Esophagus squamous epithelium (tissue), 5 donors: Measurements from ENCODE around the gene ANKRD13B. TPM values are rescaled to one million over a fixed set of nuclear protein-coding genes. Genes with fewer than 3 reads are reported as not detected.
A peak's percentile ranks its signal among the peaks of the same experiment; 100 is the strongest.

ENCODE experiments used
- DNase-seq: peaks from one replicate; lab custom pipeline; 2025; lab: John Stamatoyannopoulos, UW
- H3K27ac ChIP-seq, 4 donors: fragments of 200-600 bp; sonication (generic); one replicate each; pipeline ENCODE4 v1.5.1; 2016 to 2019; ENCODE audit warnings: mild to moderate bottlenecking in 1 of 4
- H3K27me3 ChIP-seq, 4 donors: fragments of 200-600 bp; sonication (generic); 1 replicate in 3 of 4; 2 replicates in 1 of 4; pipeline versions ENCODE4 v1.5.1 to v1.6.0; 2017 to 2021; ENCODE audit warnings: antibody characterized with exemption in 1 of 4
- H3K36me3 ChIP-seq, 3 donors: fragments of 200-600 bp; sonication (generic); one replicate each; pipeline ENCODE4 v1.5.1; 2016 to 2019
- H3K4me1 ChIP-seq, 3 donors: fragments of 200-600 bp; sonication (generic); one replicate each; pipeline ENCODE4 v1.5.1; 2017 to 2019
- H3K4me3 ChIP-seq, 4 donors: fragments of 200-600 bp; sonication (generic); 1 replicate in 3 of 4; 2 replicates in 1 of 4; pipeline ENCODE4 v1.5.1; 2016 to 2019; ENCODE audit warnings: mild to moderate bottlenecking in 2 of 4, moderate library complexity in 1 of 4
- H3K9me3 ChIP-seq, 3 donors: fragments of 200-600 bp; sonication (generic); one replicate each; pipeline ENCODE4 v1.5.1; 2016 to 2019
- CTCF ChIP-seq, 6 experiments: fragments of 450-650 bp in 4 of 6; fragments of 200-600 bp in 2 of 6; sonication (generic) in 2 of 6; IDR thresholded peaks; one replicate each; pipeline ENCODE4 v1.5.1; 2016 to 2019; ENCODE audit warnings: antibody characterized with exemption in 6 of 6, mild to moderate bottlenecking in 4 of 6, moderate library complexity in 4 of 6
- POLR2A ChIP-seq, 4 donors: fragments of 450-650 bp; IDR thresholded peaks; one replicate each; pipeline ENCODE4 v1.6.1; 2017; ENCODE audit warnings: antibody characterized with exemption in 4 of 4, mild to moderate bottlenecking in 4 of 4, moderate library complexity in 3 of 4
- WGBS, 2 donors: methylation state at CpG; one replicate each; pipeline ENCODE4 v1.1.5; 2018; 5-methylcytosine and 5-hydroxymethylcytosine counted together
- intact Hi-C: fragments of 100-400 bp; cut with DNase I; formaldehyde crosslinking; loops from one replicate; pipeline ENCODE4 v1.15.0; 2022
- total RNA-seq, 4 donors: library from RNA; depleted of rRNA; stranded (reverse); fragments of >200 nt; gene quantifications; one replicate each; pipeline ENCODE4 v1.1.0, GENCODE V29; 2016
- donor health status: DM: yes; HTN: yes; CAD: no.

ANKRD13B gene
- total RNA-seq, 4 donors from 2014 or later = 3.3 to 18.7 (median 10.2) TPM

- Histone ChIP-seq H3K4me1 (peaks cover 20 to 67% (median 21%) of the 10 kb centered on the region in 3 donors), H3K4me3 (no peak overlapping the region), H3K36me3 (peaks cover 21 to 73% (median 44%) of the 10 kb centered on the region in 3 donors), H3K27ac (no peak overlapping the region), H3K27me3 (no peaks in the 10 kb centered on the region), H3K9me3 (no peaks in the 10 kb centered on the region)
- intact Hi-C loops = no loop called here
- WGBS, 2 donors = 100% methylated on average over 2 of the region's 17 CpGs; no CpG with 5 or more reads in 1 of the 2 donors
- no peak for TF ChIP-seq POLR2A (IDR thresholded peaks at IDR 0.05)
- no peak for TF ChIP-seq CTCF (IDR thresholded peaks at IDR 0.05)
- no peak for DNase-seq
Observed at GRCh38 chr17:29574732-29575510, 18.0 kb upstream of the ANKRD13B start.

GRCh38 chr17:29575511-29576213, 17.3 kb upstream of the ANKRD13B start:
- WGBS, 2 donors = 56 to 67% methylated on average over 3 to 13 of the region's 28 CpGs
- TF ChIP-seq POLR2A (IDR thresholded peaks at IDR 0.05) (no peak), CTCF (IDR thresholded peaks at IDR 0.05) (no peak)
- no peak for DNase-seq

GRCh38 chr17:29576214-29577000, 16.5 kb upstream of the ANKRD13B start:
- Histone ChIP-seq H3K36me3 (peaks cover 21 to 85% (median 51%) of the 10 kb centered on the region in 3 donors), H3K4me1 (peaks cover 30 to 67% (median 31%) of the 10 kb centered on the region in 3 donors), H3K27ac (no peak overlapping the region), H3K9me3 (no peaks in the 10 kb centered on the region), H3K4me3 (no peak overlapping the region), H3K27me3 (no peaks in the 10 kb centered on the region)
- intact Hi-C loops = no loop called here
- 76 to 85% methylated on average over 3 to 5 of the region's 37 CpGs for WGBS, 2 donors
- TF ChIP-seq CTCF (IDR thresholded peaks at IDR 0.05) = no peak
- no peak for TF ChIP-seq POLR2A (IDR thresholded peaks at IDR 0.05)
- DNase-seq = no peak

More at GRCh38 chr17:29575511-29576213, 17.3 kb upstream of the ANKRD13B start:
- Histone ChIP-seq H3K27me3 (no peaks in the 10 kb centered on the region), H3K9me3 (no peaks in the 10 kb centered on the region), H3K27ac (no peak overlapping the region), H3K36me3 (peaks cover 21 to 78% (median 44%) of the 10 kb centered on the region in 3 donors), H3K4me3 (no peak overlapping the region), H3K4me1 (peaks cover 23 to 67% (median 24%) of the 10 kb centered on the region in 3 donors)
- intact Hi-C loops = no loop called here

- Histone ChIP-seq H3K27ac (peak overlapping the region in 1 of 4 donors; percentile 55), H3K27me3 (no peaks in the 10 kb centered on the region), H3K4me1 (peaks cover 33 to 67% (median 34%) of the 10 kb centered on the region in 3 donors), H3K4me3 (no peak overlapping the region), H3K9me3 (no peaks in the 10 kb centered on the region), H3K36me3 (peaks cover 21 to 91% (median 51%) of the 10 kb centered on the region in 3 donors)
- no peak for DNase-seq
- intact Hi-C loops = no loop called here
- no peak for TF ChIP-seq CTCF (IDR thresholded peaks at IDR 0.05)
- TF ChIP-seq POLR2A (IDR thresholded peaks at IDR 0.05) = no peak
- 90 to 100% methylated on average over 1 to 4 of the region's 9 CpGs for WGBS, 2 donors
Observed at GRCh38 chr17:29577001-29577370, 15.9 kb upstream of the ANKRD13B start.
